ENCODE data around the gene TCF3.

The TCF3 gene

GRCh38 chr19:1560286-1560882 is 92.0 kb downstream of the TCF3 start:
- no peak for DNase-seq (ENCODE audit: low read depth)
